Cardiac fibroblast (primary cell): ENCODE results near the gene LYVE1.

ENCODE experiments used
- DNase-seq, 2 donors: peaks; one replicate each; pipeline versions ENCODE4 v3.0.0 to v3.0.0-alpha.2; 2010; ENCODE audit warnings: low read depth in 2 of 2
- H3K4me3 ChIP-seq, 2 donors: replicated peaks in 1 of 2; 1 replicate in 1 of 2; 2 replicates in 1 of 2; pipeline ENCODE4 v1.5.1; 2011; ENCODE audit warnings: low read depth in 2 of 2, low read length in 2 of 2, mild to moderate bottlenecking in 2 of 2, moderate library complexity in 1 of 2
- TF ChIP-seq, protein P1 (sequence below): IDR thresholded peaks from one replicate; pipeline ENCODE4 v1.5.1; 2011; ENCODE audit warnings: low read depth, mild to moderate bottlenecking, low read length, inconsistent platforms

The LYVE1 gene

DNA sequence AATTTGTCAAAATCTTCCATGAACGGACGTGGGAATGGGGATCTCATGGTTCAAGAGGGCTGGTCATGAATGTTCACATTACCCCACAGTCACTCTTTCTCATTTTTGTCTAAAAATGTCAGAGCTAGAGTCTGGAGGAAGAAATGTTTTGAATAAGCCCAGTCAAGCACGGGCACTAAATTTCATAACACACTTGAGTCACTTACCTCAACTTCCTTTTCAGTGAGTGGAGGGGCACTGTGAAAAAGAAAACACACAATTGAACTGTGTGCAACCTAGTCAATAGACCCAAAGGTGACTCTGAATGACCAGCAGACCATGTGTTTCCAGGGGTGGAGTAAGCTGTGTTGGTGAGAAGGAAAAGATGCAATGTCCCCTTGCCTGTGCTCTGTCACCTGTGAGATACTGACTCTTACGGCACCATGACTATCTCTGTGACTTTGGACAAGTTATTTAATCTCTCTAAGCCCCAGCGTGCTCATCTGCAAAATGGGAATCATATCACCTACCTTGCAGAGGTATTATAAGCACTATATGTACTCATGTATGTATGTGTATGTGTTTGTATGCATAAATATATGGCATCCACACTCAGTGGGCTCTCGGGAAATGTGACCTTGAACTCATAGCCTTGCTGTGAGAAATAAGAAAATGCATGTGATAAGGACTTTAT is 38.2 kb upstream of the LYVE1 start:
- peak overlapping the region in 1 of 2 donors; percentile 9 for H3K4me3 ChIP-seq
- TF ChIP-seq, protein P1, sequence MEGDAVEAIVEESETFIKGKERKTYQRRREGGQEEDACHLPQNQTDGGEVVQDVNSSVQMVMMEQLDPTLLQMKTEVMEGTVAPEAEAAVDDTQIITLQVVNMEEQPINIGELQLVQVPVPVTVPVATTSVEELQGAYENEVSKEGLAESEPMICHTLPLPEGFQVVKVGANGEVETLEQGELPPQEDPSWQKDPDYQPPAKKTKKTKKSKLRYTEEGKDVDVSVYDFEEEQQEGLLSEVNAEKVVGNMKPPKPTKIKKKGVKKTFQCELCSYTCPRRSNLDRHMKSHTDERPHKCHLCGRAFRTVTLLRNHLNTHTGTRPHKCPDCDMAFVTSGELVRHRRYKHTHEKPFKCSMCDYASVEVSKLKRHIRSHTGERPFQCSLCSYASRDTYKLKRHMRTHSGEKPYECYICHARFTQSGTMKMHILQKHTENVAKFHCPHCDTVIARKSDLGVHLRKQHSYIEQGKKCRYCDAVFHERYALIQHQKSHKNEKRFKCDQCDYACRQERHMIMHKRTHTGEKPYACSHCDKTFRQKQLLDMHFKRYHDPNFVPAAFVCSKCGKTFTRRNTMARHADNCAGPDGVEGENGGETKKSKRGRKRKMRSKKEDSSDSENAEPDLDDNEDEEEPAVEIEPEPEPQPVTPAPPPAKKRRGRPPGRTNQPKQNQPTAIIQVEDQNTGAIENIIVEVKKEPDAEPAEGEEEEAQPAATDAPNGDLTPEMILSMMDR = no peak
- DNase-seq = peak; percentile 57 to 86

DNA sequence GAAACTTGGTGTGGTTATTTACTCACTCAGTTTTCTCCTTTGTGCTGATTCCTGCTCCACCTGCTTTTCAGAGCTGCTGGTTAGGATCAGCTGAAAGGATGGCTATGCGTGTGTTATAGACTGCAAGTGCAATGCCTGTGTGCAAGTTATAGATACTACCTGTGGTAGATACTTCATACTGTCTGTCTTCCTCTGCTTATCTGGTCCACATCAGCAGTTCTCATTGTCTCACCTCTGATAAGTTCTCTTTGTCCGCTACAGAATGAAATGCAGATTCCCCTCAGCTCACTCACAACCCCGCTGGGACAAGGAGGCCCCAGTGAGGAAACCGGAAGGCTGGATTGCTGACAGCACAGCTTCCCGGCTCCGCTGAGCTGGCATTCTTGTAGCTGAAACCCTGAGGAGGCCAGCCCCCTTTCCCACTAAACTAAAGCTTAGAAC is 37.5 kb upstream of the LYVE1 start:
- TF ChIP-seq, protein P1 = no peak
- H3K4me3 ChIP-seq = peak overlapping the region in 1 of 2 donors; percentile 9
- peak; percentile 88 to 92 for DNase-seq

DNA sequence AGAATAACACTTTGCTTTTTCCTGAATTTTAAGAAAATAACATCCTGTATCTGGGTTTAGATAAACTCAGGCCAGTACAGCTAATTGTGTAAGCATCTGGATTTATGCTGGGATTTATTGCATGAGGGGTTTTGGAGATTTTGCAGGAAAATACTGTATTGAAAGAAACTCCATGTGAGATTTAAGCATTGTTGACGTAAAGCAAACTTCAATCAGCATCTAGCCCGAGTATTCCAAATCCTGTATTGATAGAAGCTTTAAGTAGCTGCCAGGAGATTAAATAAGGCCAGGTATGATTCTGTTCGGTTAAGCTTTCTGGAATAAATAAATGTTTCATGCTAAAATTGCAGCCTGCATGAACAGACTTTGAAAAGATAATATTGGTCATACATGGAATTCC is 36.3 kb upstream of the LYVE1 start:
- no peak for DNase-seq
- TF ChIP-seq, protein P1 = no peak
- H3K4me3 ChIP-seq = no peak overlapping the region

DNA sequence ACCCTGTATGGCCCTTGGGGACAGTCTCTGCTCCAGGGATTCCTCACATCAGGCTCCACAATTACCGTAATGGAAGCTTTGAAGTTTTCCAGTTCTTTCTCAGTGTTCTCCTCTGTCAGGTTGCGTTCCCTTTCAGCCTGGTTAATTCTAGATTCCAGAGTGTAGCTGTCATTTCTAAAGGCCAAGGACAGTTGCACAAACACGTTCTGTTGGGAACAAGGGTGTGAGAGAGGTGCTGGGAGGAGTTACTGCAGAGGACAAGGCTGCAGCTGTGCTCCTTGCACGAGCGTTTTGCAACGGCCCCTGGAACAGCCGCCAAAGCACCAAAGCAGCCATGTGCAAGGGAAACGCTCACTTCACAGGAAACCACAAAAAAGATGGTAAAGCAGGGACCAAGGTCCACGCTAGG is 35.9 kb upstream of the LYVE1 start:
- TF ChIP-seq, protein P1 = no peak
- peak; percentile 60 to 75 for DNase-seq
- H3K4me3 ChIP-seq = no peak overlapping the region

DNA sequence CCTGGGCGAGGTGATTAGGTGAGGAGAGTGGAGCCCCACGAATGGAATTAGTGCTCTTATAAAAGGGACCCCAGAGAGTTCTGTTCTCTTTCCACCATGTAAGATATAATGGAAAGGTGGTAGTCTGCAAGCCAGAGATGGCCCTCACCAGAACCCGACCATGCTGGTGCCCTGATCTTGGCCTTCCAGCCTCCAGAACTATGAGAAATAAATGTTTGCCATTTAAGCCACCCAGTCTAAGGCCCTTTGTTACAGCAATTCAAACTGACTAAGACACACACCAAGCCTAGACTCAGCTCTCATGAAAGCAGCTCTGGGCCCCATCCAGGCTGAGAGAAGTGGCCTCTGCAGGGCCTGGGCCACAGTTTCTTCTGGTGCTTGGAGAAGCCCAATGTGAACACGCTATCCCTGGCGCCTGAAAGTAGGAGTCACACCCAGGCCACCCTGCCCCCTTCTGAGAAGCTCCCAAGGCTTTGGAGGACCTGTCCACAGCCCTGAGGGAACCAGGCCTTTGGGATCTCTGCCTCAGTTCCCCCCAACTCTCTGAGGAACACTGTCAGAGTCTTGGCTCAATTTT is 35.3 kb upstream of the LYVE1 start:
- DNase-seq = no peak
- TF ChIP-seq, protein P1 = no peak
- H3K4me3 ChIP-seq = no peak overlapping the region

DNA sequence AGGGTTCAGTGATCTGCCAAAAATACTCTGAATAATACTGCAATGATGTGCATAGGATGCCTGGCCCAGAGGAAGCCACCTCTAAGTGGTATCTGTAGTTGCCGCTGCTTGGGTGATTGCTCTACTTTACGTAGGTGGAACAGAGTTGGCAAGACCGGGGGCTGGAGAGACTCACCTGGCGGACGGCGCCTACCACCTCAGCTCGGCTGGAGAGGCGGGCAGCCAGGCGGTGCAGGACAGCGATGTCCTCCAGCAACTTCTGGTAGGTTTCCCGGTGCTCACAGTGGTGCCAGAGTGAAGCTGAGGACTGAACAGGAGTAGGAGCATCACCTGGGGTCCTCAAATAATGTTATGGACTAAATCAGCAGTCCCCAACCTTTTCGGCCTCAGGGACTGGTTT is 34.5 kb upstream of the LYVE1 start:
- TF ChIP-seq, protein P1 = no peak
- H3K4me3 ChIP-seq = no peak overlapping the region
- no peak for DNase-seq
